NCI-H2227 treated with DMSO at 0.1 percent for 48 hours (cell line): ENCODE data around the gene SPEN.
"Not testable (repeated sequence)": the region's sequence is repeated elsewhere in the genome, so short reads cannot be mapped to it uniquely, and the experiment has no call there.

Experiments
- DNase-seq: peaks from one replicate; lab custom pipeline; 2025; lab: John Stamatoyannopoulos, UW

Gene SPEN

GRCh38 chr1:15896841-15897610 is 49.5 kb downstream of the SPEN start:
- DNase-seq, result not testable (repeated sequence)

DNA sequence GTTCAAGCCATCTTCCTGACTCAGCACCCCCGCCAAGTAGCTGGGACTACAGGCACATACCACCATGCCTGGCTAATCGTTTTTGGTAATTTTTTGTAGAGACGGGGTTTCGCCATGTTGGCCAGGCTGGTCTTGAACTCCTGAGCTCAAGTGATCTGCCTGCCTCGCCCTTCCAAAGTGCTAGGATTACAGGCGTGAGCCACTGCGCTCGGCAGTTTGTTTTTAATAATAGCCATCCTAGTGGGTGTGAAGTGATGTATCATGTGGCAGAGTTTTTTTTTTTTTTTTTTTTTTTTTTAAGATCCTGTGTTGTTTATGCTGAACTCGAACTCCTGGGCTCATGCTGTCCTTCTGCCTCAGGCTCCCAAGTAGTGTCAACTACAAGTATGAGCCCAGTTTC is 51.8 kb downstream of the SPEN start:
- DNase-seq, result no peak

- no peak for DNase-seq
These were observed 53.3 kb downstream of the SPEN start for GRCh38 chr1:15900662-15901279.

- no peak for DNase-seq
These were observed 55.4 kb downstream of the SPEN start for GRCh38 chr1:15902882-15903281.

DNA sequence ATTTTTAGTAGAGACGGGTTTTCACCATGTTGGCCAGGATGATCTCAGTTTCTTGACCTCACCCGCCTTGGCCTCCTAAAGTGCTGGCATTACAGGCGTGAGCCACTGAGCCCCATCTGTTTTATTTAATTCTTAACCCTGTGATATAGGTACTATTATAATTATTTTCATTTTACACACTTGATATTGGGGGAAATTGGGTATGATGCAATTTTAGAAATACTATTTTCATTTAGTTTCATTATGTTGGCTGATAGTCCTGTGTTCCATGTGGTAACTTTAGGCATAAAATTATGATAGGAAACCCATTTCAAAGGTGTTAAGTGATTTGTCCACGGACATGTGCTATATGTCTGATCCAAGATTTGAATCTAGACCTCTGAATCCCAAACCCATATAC is 61.1 kb downstream of the SPEN start:
- DNase-seq, result no peak

- DNase-seq, result no peak
These were observed 63.6 kb downstream of the SPEN start for GRCh38 chr1:15911141-15911540.

GRCh38 chr1:15911927-15912326 is 64.4 kb downstream of the SPEN start:
- no peak for DNase-seq

GRCh38 chr1:15913607-15914006 is 66.1 kb downstream of the SPEN start:
- DNase-seq, result not testable (repeated sequence)

DNA sequence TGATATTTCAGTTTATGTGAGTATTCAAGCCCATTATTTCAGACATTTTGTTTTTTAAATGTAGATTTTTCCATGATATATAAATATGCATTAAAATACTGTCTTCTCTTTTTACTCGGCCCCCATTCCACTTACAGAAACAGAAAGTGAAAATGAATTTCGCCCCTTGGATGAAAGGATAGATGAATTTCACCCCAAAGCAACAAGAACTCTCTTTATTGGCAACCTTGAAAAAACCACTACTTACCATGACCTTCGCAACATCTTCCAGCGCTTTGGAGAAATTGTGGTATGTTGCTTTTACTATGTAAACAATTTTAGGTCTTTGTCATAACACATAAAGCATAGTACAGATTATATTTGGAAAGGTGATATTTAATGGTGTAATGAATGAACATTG is 68.5 kb downstream of the SPEN start:
- no peak for DNase-seq

DNA sequence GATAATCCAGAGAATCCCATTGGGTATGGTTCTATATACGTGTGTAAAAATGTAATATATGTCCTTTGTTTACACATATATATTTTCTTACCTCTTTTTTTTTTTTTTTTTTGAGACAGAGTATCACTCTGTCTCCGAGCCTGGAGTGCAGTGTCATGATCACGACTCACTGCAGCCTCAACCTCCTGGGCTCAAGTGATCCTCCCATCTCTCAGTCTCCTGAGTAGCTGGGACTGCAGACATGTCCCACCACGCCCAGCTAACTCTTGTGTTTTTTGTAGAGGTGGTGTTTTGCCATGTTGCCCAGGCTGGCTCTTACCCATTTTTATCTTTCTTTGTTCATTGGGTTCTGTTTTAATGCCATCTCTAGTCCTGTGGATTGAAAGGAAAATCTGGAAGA is 68.9 kb downstream of the SPEN start:
- DNase-seq, result no peak

GRCh38 chr1:15916916-15917315 is 69.4 kb downstream of the SPEN start:
- no peak for DNase-seq

- DNase-seq, result no peak
These were observed 71.6 kb downstream of the SPEN start for GRCh38 chr1:15918962-15919715.

DNA sequence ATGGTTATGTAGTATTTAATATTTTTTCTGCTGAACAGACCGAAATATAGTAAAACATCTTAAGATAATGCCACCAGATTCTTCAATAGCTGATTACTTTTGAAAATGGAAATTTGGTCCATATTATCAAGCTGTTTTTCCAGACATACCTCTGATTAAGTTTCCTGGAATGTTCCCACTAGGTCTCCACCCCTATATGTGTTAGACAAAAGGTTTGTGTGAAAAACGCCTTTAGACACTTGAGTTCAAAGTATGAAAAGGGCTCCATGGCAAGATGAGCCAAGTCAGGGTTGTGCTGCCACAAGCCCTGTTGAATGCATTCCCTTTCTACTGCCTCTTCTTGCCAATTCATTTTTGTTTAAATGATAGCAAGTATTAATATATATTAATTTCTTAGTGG is 75.7 kb downstream of the SPEN start:
- DNase-seq, result no peak

DNA sequence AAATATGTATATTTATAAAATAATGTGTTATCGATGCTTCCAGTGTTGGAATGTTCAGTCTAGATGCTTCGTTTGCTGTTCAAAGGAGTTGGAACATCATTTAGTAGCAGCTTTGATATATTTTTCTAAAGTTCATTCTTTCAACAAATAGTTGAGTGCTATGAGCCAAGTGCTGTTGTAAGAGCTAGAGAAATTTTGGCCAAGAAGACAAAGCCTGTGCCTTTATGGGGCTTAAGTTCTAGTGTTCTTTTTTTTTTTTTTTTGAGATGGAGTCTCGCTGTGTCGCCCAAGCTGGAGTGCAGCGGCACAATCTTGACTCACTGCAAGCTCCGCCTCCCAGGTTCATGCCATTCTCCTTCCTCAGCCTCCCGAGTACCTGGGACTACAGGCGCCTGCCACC is 78.9 kb downstream of the SPEN start:
- not testable (repeated sequence) for DNase-seq

DNA sequence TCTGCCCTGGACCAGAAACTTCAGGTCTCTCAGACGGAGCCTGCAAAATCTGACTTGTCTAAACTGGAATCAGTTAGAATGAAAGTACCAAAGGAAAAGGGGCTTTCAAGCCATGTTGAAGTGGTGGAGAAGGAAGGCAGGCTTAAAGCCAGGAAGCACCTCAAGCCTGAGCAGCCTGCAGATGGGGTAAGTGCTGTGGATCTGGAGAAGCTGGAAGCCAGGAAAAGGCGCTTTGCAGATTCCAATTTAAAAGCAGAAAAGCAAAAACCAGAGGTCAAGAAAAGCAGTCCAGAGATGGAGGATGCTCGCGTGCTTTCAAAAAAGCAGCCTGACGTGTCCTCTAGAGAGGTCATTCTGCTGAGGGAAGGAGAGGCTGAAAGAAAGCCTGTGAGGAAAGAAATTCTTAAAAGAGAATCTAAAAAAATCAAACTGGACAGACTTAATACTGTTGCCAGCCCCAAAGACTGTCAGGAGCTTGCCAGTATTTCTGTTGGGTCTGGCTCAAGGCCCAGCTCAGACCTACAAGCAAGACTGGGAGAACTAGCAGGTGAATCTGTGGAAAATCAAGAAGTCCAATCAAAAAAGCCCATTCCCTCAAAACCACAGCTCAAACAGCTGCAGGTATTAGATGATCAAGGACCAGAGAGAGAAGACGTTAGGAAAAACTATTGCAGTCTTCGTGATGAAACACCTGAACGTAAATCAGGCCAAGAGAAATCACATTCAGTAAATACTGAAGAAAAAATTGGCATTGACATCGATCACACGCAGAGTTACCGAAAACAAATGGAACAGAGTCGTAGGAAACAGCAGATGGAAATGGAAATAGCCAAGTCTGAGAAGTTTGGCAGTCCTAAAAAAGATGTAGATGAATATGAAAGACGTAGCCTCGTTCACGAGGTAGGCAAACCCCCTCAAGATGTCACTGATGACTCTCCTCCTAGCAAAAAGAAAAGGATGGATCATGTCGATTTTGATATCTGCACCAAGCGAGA is 81.8 kb downstream of the SPEN start:
- DNase-seq, result no peak

DNA sequence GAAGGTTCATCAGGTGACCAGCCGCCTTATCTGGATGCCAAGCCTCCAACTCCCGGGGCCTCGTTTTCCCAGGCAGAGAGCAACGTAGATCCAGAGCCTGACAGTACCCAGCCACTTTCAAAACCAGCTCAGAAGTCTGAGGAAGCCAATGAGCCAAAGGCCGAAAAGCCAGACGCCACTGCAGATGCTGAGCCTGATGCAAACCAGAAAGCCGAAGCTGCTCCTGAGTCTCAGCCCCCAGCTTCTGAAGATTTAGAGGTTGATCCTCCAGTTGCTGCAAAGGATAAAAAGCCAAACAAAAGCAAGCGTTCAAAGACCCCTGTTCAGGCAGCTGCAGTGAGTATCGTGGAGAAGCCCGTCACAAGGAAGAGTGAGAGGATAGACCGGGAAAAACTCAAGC is 83.9 kb downstream of the SPEN start:
- no peak for DNase-seq

- DNase-seq, result no peak
These were observed 84.4 kb downstream of the SPEN start for GRCh38 chr1:15931884-15932283.

- no peak for DNase-seq
These were observed 85.1 kb downstream of the SPEN start for GRCh38 chr1:15932612-15933011.

- DNase-seq, result no peak
These were observed 86.2 kb downstream of the SPEN start for GRCh38 chr1:15933684-15934083.

DNA sequence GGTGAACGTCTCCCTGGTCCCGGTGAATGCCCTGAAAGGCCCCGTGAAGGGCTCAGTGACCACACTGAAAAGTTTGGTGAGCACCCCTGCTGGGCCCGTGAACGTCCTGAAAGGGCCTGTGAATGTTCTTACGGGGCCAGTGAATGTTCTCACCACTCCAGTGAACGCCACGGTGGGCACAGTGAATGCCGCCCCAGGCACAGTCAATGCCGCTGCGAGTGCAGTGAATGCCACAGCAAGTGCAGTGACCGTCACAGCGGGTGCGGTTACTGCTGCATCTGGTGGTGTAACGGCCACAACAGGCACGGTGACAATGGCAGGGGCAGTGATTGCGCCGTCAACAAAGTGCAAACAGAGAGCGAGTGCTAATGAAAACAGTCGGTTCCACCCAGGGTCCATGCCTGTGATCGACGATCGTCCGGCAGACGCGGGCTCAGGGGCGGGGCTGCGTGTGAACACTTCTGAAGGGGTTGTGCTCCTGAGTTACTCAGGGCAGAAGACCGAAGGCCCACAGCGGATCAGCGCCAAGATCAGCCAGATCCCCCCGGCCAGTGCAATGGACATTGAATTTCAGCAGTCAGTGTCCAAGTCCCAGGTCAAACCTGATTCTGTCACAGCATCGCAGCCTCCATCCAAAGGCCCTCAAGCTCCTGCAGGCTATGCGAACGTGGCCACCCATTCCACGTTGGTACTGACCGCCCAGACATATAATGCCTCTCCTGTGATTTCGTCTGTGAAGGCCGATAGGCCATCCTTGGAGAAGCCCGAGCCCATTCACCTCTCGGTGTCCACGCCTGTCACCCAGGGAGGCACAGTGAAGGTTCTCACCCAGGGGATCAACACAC is 86.9 kb downstream of the SPEN start:
- DNase-seq, result no peak
